Epithelial cell of alveolus of lung (primary cell): ENCODE data around the gene HS3ST5. TPM values are rescaled to one million over a fixed set of nuclear protein-coding genes. Genes with fewer than 3 reads are reported as not detected.

ENCODE experiments used
- total RNA-seq: library from RNA; depleted of rRNA; stranded (reverse); fragments of >200 nt; gene quantifications from 2 replicates; pipeline ENCODE4 v1.2.1, GENCODE V29; 2015

Gene HS3ST5, protein sequence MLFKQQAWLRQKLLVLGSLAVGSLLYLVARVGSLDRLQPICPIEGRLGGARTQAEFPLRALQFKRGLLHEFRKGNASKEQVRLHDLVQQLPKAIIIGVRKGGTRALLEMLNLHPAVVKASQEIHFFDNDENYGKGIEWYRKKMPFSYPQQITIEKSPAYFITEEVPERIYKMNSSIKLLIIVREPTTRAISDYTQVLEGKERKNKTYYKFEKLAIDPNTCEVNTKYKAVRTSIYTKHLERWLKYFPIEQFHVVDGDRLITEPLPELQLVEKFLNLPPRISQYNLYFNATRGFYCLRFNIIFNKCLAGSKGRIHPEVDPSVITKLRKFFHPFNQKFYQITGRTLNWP
- total RNA-seq: under 0.01 TPM in 1 of 2 replicates, not detected in the other

DNA sequence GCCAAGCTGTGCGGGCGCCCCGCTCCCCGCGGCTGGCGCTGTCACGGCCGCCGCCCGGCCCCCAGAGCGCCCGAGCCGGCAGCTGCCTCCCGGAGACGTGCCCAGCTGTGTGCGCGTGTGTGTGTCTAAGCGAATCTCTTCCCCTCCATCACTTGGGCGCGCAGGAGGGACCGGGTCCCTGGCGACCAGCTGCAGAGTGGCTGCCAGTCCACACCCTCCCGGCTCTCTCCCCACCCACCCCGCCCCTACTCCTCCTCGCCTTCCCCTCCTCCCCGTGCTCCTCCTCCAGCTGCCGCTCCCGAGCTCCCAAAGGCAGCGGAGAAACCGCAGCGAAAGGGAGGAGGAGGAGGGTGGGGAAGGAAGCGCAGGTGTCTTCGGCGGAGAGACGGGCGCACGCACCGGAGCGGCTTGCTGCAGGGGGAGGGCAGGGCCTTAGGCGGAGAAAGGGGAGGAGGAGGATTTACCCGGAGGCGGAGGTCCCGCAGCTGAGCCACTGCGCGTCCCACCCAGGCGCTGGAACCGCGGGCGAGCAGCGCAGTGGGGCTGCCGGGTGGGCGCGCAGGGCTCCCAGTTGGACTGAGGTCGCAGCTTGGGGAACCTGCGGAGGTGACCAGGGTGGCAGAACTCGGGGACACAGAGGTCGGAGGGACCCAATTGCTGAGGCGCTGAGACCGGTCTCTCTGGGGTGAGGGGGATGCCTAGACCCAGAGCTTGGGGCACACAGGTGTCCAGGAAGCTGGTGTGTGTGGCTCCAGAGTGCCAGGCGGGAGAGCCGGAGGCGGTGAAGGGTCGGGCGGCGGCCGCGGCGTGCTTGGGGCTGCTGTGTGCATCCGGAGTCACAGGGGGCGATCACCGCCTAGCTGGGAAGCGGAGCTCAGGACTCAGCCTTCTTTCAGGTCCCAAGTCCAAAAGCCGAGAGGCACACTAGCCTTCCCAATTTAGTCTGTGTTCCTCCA is at the start of gene HS3ST5:
Gene HS3ST5, minus strand, starts transcription at position 198 of the 956 bp plus-strand sequence. CDS start 280,178 bp downstream, outside the sequence.

